Embryonic facial prominence (tissue), 1 donor: ENCODE measurements around the gene ICAM4.
"Not testable (repeated sequence)": the region's sequence is repeated elsewhere in the genome, so short reads cannot be mapped to it uniquely, and the experiment has no call there.

Experiments
- DNase-seq: peaks from one replicate; pipeline ENCODE4 v3.0.0-alpha.2; 2016; ENCODE audit errors: extremely low spot score

ICAM4 gene

GRCh38 chr19:10318807-10319682 is 32.3 kb downstream of the ICAM4 start:
- no peak for DNase-seq

GRCh38 chr19:10320602-10321416 is 34.1 kb downstream of the ICAM4 start:
- no peak for DNase-seq

- DNase-seq = no peak
These were observed 34.7 kb downstream of the ICAM4 start for GRCh38 chr19:10321417-10321797.

- DNase-seq = no peak
These were observed 35.4 kb downstream of the ICAM4 start for GRCh38 chr19:10321874-10322835.

- DNase-seq = no peak
These were observed 39.0 kb downstream of the ICAM4 start for GRCh38 chr19:10325732-10326131.

GRCh38 chr19:10327793-10328192 is 41.0 kb downstream of the ICAM4 start:
- DNase-seq = no peak

- DNase-seq = no peak
These were observed 42.0 kb downstream of the ICAM4 start for GRCh38 chr19:10328558-10329429.

GRCh38 chr19:10329555-10329954 is 42.8 kb downstream of the ICAM4 start:
- DNase-seq = no peak

GRCh38 chr19:10332158-10332964 is 45.6 kb downstream of the ICAM4 start:
- no peak for DNase-seq

- DNase-seq = peak; percentile 92
These were observed 46.4 kb downstream of the ICAM4 start, which contains the start of gene RAVER1 for GRCh38 chr19:10332965-10333757. Gene RAVER1 (minus strand): TSS chr19:10333529. CDS start chr19:10333507, 22 bp downstream.

- DNase-seq = no peak
These were observed 47.2 kb downstream of the ICAM4 start for GRCh38 chr19:10333758-10334587.

- DNase-seq = no peak
These were observed 48.0 kb downstream of the ICAM4 start for GRCh38 chr19:10334588-10335351.

GRCh38 chr19:10335352-10335985 is 48.7 kb downstream of the ICAM4 start:
- DNase-seq = no peak

- DNase-seq = not testable (repeated sequence)
These were observed 50.0 kb downstream of the ICAM4 start for GRCh38 chr19:10336725-10337124.
